IMR-90 (cell line): Measurements from ENCODE around the gene WDFY2.

ENCODE experiments used
- FOS ChIP-seq: fragments of 150-350 bp; IDR thresholded peaks from 2 replicates; pipeline ENCODE4 v1.6.1; 2016; ENCODE audit warnings: low read depth, low read length
- NFE2L2 ChIP-seq: fragments of 150-350 bp; IDR thresholded peaks from 2 replicates; pipeline ENCODE4 v1.6.1; 2016; ENCODE audit warnings: low read depth, mild to moderate bottlenecking, low read length
- POLR2A ChIP-seq: IDR thresholded peaks from 2 replicates; pipeline ENCODE4 v1.6.1; 2012; ENCODE audit warnings: mild to moderate bottlenecking, low read depth, low read length
- RCOR1 ChIP-seq: IDR thresholded peaks from 2 replicates; pipeline ENCODE4 v1.6.1; 2012; ENCODE audit warnings: mild to moderate bottlenecking, low read length, improper control_type of control experiment; ENCODE audit not compliant: insufficient replicate concordance
- SMC3 ChIP-seq: fragments of 150-350 bp; IDR thresholded peaks from 2 replicates; pipeline ENCODE4 v1.6.1; 2016; ENCODE audit warnings: low read depth, mild to moderate bottlenecking, antibody characterized with exemption, low read length, moderate library complexity
- TF ChIP-seq, protein P1 (sequence below): conservative IDR thresholded peaks from 2 replicates; pipeline ENCODE4 v1.5.1; 2012; ENCODE audit warnings: mild to moderate bottlenecking, low read depth, low read length, improper control_type of control experiment

GRCh38 chr13:51740698-51741097 is 156.4 kb downstream of the WDFY2 start:
- TF ChIP-seq, protein P1, sequence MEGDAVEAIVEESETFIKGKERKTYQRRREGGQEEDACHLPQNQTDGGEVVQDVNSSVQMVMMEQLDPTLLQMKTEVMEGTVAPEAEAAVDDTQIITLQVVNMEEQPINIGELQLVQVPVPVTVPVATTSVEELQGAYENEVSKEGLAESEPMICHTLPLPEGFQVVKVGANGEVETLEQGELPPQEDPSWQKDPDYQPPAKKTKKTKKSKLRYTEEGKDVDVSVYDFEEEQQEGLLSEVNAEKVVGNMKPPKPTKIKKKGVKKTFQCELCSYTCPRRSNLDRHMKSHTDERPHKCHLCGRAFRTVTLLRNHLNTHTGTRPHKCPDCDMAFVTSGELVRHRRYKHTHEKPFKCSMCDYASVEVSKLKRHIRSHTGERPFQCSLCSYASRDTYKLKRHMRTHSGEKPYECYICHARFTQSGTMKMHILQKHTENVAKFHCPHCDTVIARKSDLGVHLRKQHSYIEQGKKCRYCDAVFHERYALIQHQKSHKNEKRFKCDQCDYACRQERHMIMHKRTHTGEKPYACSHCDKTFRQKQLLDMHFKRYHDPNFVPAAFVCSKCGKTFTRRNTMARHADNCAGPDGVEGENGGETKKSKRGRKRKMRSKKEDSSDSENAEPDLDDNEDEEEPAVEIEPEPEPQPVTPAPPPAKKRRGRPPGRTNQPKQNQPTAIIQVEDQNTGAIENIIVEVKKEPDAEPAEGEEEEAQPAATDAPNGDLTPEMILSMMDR: no peak
- TF ChIP-seq SMC3 (no peak), POLR2A (no peak), FOS (no peak), RCOR1 (no peak), NFE2L2 (no peak)
